Measurements from ENCODE around the gene KCNK17. TPM values are rescaled to one million over a fixed set of nuclear protein-coding genes. Genes with fewer than 3 reads are reported as not detected.

Gene KCNK17
- total and polyA plus RNA-seq, 4 donors: 2.6 to 6.0 (median 3.4) TPM

DNA sequence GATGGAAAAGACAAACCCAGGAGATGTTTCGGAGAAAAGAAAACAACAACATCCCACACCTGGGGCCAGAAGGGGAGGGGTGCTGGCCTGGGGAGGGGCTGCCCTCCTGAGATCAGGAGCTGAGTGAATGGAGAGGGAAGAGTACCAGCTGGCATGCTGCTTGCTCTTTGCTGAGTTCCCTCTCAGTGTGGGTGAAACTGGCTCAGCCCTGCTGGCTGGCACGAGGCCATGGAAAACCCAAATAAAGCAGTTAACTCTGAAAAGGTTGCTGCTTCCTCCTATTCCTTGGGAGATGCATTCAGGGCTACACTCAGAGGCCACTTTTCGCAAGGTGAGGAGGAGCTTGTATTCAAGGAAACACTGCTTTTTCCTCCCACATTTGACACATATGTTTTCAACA lies 16.3 kb upstream of the KCNK17 start:
- Histone ChIP-seq H3K36me3 (ENCODE audit: control insufficient read depth in 4 of 4, insufficient read depth in 4 of 4, low read length in 4 of 4) (no peaks in the 10 kb centered on the region), H3K4me3 (no peak overlapping the region), H3K4me1 (ENCODE audit: control insufficient read depth in 5 of 5, insufficient read depth in 5 of 5, low read length in 5 of 5) (peaks cover 0 to 16% (median 3%) of the 10 kb centered on the region in 5 donors), H3K27ac (ENCODE audit: low read depth in 1 of 2, low read length in 1 of 2) (no peak overlapping the region), H3K27me3 (ENCODE audit: control insufficient read depth in 3 of 3, insufficient read depth in 3 of 3, low read length in 2 of 3) (no peaks in the 10 kb centered on the region), H3K9me3 (ENCODE audit: control insufficient read depth in 4 of 4, insufficient read depth in 3 of 4, low read length in 3 of 4) (no peaks in the 10 kb centered on the region), H3K9ac (ENCODE audit: insufficient read depth in 1 of 2, low read length in 2 of 2) (no peak overlapping the region)
- TF ChIP-seq, protein P1, sequence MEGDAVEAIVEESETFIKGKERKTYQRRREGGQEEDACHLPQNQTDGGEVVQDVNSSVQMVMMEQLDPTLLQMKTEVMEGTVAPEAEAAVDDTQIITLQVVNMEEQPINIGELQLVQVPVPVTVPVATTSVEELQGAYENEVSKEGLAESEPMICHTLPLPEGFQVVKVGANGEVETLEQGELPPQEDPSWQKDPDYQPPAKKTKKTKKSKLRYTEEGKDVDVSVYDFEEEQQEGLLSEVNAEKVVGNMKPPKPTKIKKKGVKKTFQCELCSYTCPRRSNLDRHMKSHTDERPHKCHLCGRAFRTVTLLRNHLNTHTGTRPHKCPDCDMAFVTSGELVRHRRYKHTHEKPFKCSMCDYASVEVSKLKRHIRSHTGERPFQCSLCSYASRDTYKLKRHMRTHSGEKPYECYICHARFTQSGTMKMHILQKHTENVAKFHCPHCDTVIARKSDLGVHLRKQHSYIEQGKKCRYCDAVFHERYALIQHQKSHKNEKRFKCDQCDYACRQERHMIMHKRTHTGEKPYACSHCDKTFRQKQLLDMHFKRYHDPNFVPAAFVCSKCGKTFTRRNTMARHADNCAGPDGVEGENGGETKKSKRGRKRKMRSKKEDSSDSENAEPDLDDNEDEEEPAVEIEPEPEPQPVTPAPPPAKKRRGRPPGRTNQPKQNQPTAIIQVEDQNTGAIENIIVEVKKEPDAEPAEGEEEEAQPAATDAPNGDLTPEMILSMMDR (IDR thresholded peaks at IDR 0.05; ENCODE audit: control extremely low read depth, extremely low read depth): no peak
- peak; percentile 34 to 69 (median 46) for DNase-seq
- ATAC-seq (ENCODE audit: insufficient read depth, low FRiP score): no peak
- WGBS, 2 donors: 37 to 42% methylated on average over 3 of the region's 3 CpGs

DNA sequence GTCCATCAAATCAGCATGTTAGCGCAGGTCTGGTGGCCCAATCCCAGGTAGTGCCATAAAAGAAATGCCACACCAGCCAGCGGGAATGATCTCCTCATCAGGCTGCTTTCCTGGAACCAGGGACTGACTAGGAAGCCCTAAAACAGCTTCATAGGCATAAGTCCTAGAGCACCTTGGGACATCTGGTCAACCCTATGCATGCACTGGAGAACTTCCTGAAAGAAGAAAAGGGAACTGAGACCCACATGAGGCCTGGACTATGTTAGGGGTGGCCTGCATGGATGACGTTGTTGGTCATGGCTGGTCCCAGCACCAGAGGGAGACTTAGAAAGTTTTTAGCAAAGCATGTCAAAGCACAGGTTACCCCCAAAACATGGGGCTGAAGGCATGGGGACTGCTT lies 15.8 kb upstream of the KCNK17 start:
- Histone ChIP-seq H3K9me3 (ENCODE audit: control insufficient read depth in 4 of 4, insufficient read depth in 3 of 4, low read length in 3 of 4) (no peaks in the 10 kb centered on the region), H3K36me3 (ENCODE audit: control insufficient read depth in 4 of 4, insufficient read depth in 4 of 4, low read length in 4 of 4) (no peaks in the 10 kb centered on the region), H3K27me3 (ENCODE audit: control insufficient read depth in 3 of 3, insufficient read depth in 3 of 3, low read length in 2 of 3) (no peaks in the 10 kb centered on the region), H3K9ac (ENCODE audit: insufficient read depth in 1 of 2, low read length in 2 of 2) (no peak overlapping the region), H3K27ac (ENCODE audit: low read depth in 1 of 2, low read length in 1 of 2) (no peak overlapping the region), H3K4me1 (ENCODE audit: control insufficient read depth in 5 of 5, insufficient read depth in 5 of 5, low read length in 5 of 5) (peaks cover 0 to 16% (median 2%) of the 10 kb centered on the region in 5 donors), H3K4me3 (no peak overlapping the region)
- no peak for ATAC-seq (ENCODE audit: insufficient read depth, low FRiP score)
- no peak for DNase-seq
- TF ChIP-seq, protein P1 (IDR thresholded peaks at IDR 0.05; ENCODE audit: control extremely low read depth, extremely low read depth): no peak
- 65 to 77% methylated on average over 3 of the region's 3 CpGs for WGBS, 2 donors

DNA sequence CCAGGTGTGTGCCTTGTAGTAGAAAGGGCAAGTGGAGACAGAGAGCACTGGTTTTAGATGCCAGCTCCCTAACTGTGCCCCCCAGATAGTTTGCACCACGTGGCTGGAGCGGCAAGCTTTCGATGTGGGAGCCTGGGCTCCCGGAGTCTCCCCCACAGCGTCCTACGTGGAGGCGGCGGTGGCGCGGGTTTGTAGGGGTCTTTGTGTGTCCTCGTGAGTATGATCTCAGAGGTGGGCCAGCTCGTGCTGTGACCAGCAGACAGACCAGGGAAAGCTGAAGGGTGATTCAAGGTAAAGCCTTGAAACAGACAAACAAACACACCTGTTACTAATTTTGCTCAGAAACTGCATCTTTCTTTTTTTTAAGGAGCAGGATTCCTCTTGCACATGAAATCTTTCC lies 13.8 kb upstream of the KCNK17 start:
- ATAC-seq (ENCODE audit: insufficient read depth, low FRiP score) (no peak), DNase-seq (no peak)
- Histone ChIP-seq H3K9me3 (ENCODE audit: control insufficient read depth in 4 of 4, insufficient read depth in 3 of 4, low read length in 3 of 4) (no peaks in the 10 kb centered on the region), H3K27ac (ENCODE audit: low read depth in 1 of 2, low read length in 1 of 2) (no peak overlapping the region), H3K36me3 (ENCODE audit: control insufficient read depth in 4 of 4, insufficient read depth in 4 of 4, low read length in 4 of 4) (no peaks in the 10 kb centered on the region), H3K9ac (ENCODE audit: insufficient read depth in 1 of 2, low read length in 2 of 2) (no peak overlapping the region), H3K4me1 (ENCODE audit: control insufficient read depth in 5 of 5, insufficient read depth in 5 of 5, low read length in 5 of 5) (peaks cover 0 to 16% (median 2%) of the 10 kb centered on the region in 5 donors), H3K27me3 (ENCODE audit: control insufficient read depth in 3 of 3, insufficient read depth in 3 of 3, low read length in 2 of 3) (no peaks in the 10 kb centered on the region), H3K4me3 (no peak overlapping the region)
- TF ChIP-seq, protein P1 (IDR thresholded peaks at IDR 0.05; ENCODE audit: control extremely low read depth, extremely low read depth): no peak
- 82 to 91% methylated on average over 12 of the region's 12 CpGs for WGBS, 2 donors

DNA sequence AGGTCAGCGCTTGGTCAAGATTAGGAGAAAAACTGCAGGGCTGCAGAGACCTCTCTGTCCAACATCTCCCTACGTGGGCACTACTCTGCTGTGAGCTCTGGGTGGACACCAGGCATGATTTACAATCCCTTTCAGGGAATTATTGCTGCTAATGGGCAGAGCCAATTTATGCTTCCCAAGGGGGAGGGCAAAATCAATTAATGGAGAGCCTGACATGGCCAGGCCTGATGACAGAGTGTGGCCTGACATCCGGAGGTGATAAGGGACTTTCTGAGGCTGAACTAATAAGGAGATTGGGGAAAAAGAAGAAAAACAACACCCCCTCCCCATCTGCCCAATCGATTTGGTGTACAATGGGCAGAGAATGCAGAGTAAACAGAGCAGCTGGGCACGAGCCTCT lies 13.3 kb upstream of the KCNK17 start:
- no peak for ATAC-seq (ENCODE audit: insufficient read depth, low FRiP score)
- H3K27ac ChIP-seq (ENCODE audit: low read depth in 1 of 2, low read length in 1 of 2): no peak overlapping the region
- 69 to 76% methylated on average over 5 of the region's 5 CpGs for WGBS, 2 donors

More for the DNA sequence above, 13.3 kb upstream of the KCNK17 start:
- Histone ChIP-seq H3K4me1 (ENCODE audit: control insufficient read depth in 5 of 5, insufficient read depth in 5 of 5, low read length in 5 of 5) (peaks cover 0 to 16% (median 2%) of the 10 kb centered on the region in 5 donors), H3K9ac (ENCODE audit: insufficient read depth in 1 of 2, low read length in 2 of 2) (no peak overlapping the region), H3K36me3 (ENCODE audit: control insufficient read depth in 4 of 4, insufficient read depth in 4 of 4, low read length in 4 of 4) (no peaks in the 10 kb centered on the region), H3K9me3 (ENCODE audit: control insufficient read depth in 4 of 4, insufficient read depth in 3 of 4, low read length in 3 of 4) (no peaks in the 10 kb centered on the region), H3K4me3 (no peak overlapping the region), H3K27me3 (ENCODE audit: control insufficient read depth in 3 of 3, insufficient read depth in 3 of 3, low read length in 2 of 3) (no peaks in the 10 kb centered on the region)
- DNase-seq: no peak
- TF ChIP-seq, protein P1 (IDR thresholded peaks at IDR 0.05; ENCODE audit: control extremely low read depth, extremely low read depth): no peak

Measured in lung (tissue), 12 donors.